Spleen (tissue), 11 donors: ENCODE results near the gene UQCR11. TPM values are rescaled to one million over a fixed set of nuclear protein-coding genes. Genes with fewer than 3 reads are reported as not detected.
A peak's percentile ranks its signal among the peaks of the same experiment; 100 is the strongest.

Experiments
- DNase-seq: peaks from one replicate; pipeline ENCODE4 v3.0.0-alpha.2; 2020
- H3K27ac ChIP-seq, 8 donors: fragments of 200-600 bp; sonication (generic) in 7 of 8; 1 replicate in 4 of 8; 2 replicates in 4 of 8; pipeline versions ENCODE4 v1.5.0 to v1.8.0; 2016 to 2021; ENCODE audit warnings: inconsistent platforms in 4 of 8, mild to moderate bottlenecking in 4 of 8, moderate library complexity in 1 of 8
- H3K27me3 ChIP-seq, 7 donors: fragments of 200-600 bp; sonication (generic) in 6 of 7; replicated peaks in 1 of 7; 1 replicate in 4 of 7; 2 replicates in 3 of 7; pipeline versions ENCODE4 v1.5.0 to v1.8.0; 2016 to 2021; ENCODE audit warnings: inconsistent platforms in 3 of 7, mild to moderate bottlenecking in 1 of 7
- H3K36me3 ChIP-seq, 6 donors: fragments of 200-600 bp; sonication (generic) in 5 of 6; 1 replicate in 4 of 6; 2 replicates in 2 of 6; pipeline versions ENCODE4 v1.5.0 to v1.8.0; 2016 to 2021; ENCODE audit warnings: inconsistent platforms in 2 of 6
- H3K4me1 ChIP-seq, 6 donors: fragments of 200-600 bp; sonication (generic) in 5 of 6; 1 replicate in 3 of 6; 2 replicates in 3 of 6; pipeline versions ENCODE4 v1.5.0 to v1.8.0; 2016 to 2021; ENCODE audit warnings: inconsistent platforms in 3 of 6
- H3K4me3 ChIP-seq, 8 donors: fragments of 200-600 bp; sonication (generic) in 7 of 8; 1 replicate in 4 of 8; 2 replicates in 4 of 8; pipeline versions ENCODE4 v1.5.0 to v1.8.0; 2016 to 2021; ENCODE audit warnings: inconsistent platforms in 4 of 8, mild to moderate bottlenecking in 4 of 8, moderate library complexity in 2 of 8
- H3K9me3 ChIP-seq, 8 donors: fragments of 200-600 bp; sonication (generic) in 7 of 8; 1 replicate in 4 of 8; 2 replicates in 4 of 8; pipeline versions ENCODE4 v1.5.0 to v1.8.0; 2016 to 2021; ENCODE audit warnings: inconsistent platforms in 4 of 8
- CTCF ChIP-seq, 11 experiments: fragments of 200-600 bp in 7 of 11; fragments of 450-650 bp in 4 of 11; sonication (generic) in 4 of 11; IDR thresholded peaks in 8 of 11; conservative IDR thresholded peaks in 3 of 11; 1 replicate in 7 of 11; 2 replicates in 4 of 11; pipeline versions ENCODE4 v1.4.0 to v1.8.0; 2016 to 2021; ENCODE audit warnings: antibody characterized with exemption in 11 of 11, inconsistent platforms in 4 of 11, mild to moderate bottlenecking in 1 of 11
- POLR2A ChIP-seq, 3 donors: fragments of 450-650 bp; IDR thresholded peaks; one replicate each; pipeline ENCODE4 v1.5.1; 2017; ENCODE audit warnings: antibody characterized with exemption in 3 of 3, mild to moderate bottlenecking in 1 of 3
- POLR2AphosphoS5 ChIP-seq, 3 donors: sonication (generic); formaldehyde crosslinking; IDR thresholded peaks; one replicate each; pipeline ENCODE4 v1.5.1; 2017; ENCODE audit warnings: antibody characterized with exemption in 3 of 3
- WGBS, 5 donors: extraction: QIAGEN DNeasy Blood & Tissue Kit in 3 of 5; methylation state at CpG; one replicate each; pipeline versions ENCODE4 v1.1.5 to v1.1.7; 2013 to 2018; 5-methylcytosine and 5-hydroxymethylcytosine counted together
- intact Hi-C: fragments of 100-400 bp; cut with DNase I; formaldehyde crosslinking; loops from one replicate; pipeline ENCODE4 v1.15.0; 2023; ENCODE audit warnings: low total_unique reads
- polyA plus RNA-seq, 3 donors: library from polyadenylated mRNA; stranded (reverse); fragments of 200-250 nt; gene quantifications; one replicate each; pipeline ENCODE4 v1.2.1, GENCODE V29; 2013
- total RNA-seq, 7 donors: library from RNA; depleted of rRNA in 3 of 7; stranded (reverse); fragments of >200 nt in 3 of 7; fragmentation: NEBNext Ultra II Directional in 4 of 7; extraction: Animal tissue kit (Norgen Biotek cat#: 25700) in 4 of 7; gene quantifications; one replicate each; pipeline versions ENCODE4 v1.1.0 to v1.2.1, GENCODE V29; 2016 to 2021
- donor health status: healthy with polysubstance abuse.
- donor health status: DM: no; HTN: no; CAD: no; lungs with moderate emphysema.
- donor health status: DM: no; HTN: no; CAD: no.
- donor health status: Bipolar disorder and iron deficiency.
- donor health status: healthy.
- donor health status: DM: no; HTN: no; CAD: no.
- donor health status: DM: yes; HTN: yes; CAD: no.

Gene UQCR11
- total and polyA plus RNA-seq, 10 donors = 40.9 to 165 (median 137) TPM

- intact Hi-C loops = no loop called here
- Histone ChIP-seq H3K27me3 (no peaks in the 10 kb centered on the region), H3K9me3 (no peaks in the 10 kb centered on the region), H3K4me1 (peaks cover 12 to 55% (median 36%) of the 10 kb centered on the region in 6 donors), H3K27ac (peak overlapping the region; percentile 91 to 100 (median 97)), H3K36me3 (peaks cover 0 to 27% (median 16%) of the 10 kb centered on the region in 6 donors), H3K4me3 (peak overlapping the region; percentile 61 to 93 (median 70))
- DNase-seq = peak; percentile 96
- WGBS, 5 donors = 0 to 1% (median 0%) methylated on average over 10 to 94 of the region's 94 CpGs
- TF ChIP-seq POLR2A (IDR thresholded peaks at IDR 0.05) = peak in 2 of 3 donors; percentile 51
- TF ChIP-seq POLR2AphosphoS5 (IDR thresholded peaks at IDR 0.05) = peak; percentile 85 to 89 (median 88)
- TF ChIP-seq CTCF (IDR thresholded peaks at IDR 0.05 in 8 of 11, conservative IDR thresholded peaks at IDR 0.05 in 3 of 11) = no peak
Measured at GRCh38 chr19:1592024-1592754, 13.1 kb downstream of the UQCR11 start.

GRCh38 chr19:1591421-1592023 is 13.7 kb downstream of the UQCR11 start:
- Histone ChIP-seq H3K27ac (peak overlapping the region; percentile 91 to 100 (median 97)), H3K27me3 (no peaks in the 10 kb centered on the region), H3K4me1 (peaks cover 12 to 55% (median 36%) of the 10 kb centered on the region in 6 donors), H3K9me3 (no peaks in the 10 kb centered on the region), H3K4me3 (peak overlapping the region; percentile 61 to 93 (median 70)), H3K36me3 (peaks cover 0 to 20% (median 10%) of the 10 kb centered on the region in 6 donors)
- 1 to 2% (median 1%) methylated on average over 27 to 31 of the region's 31 CpGs for WGBS, 5 donors
- TF ChIP-seq POLR2A (IDR thresholded peaks at IDR 0.05) (no peak), CTCF (IDR thresholded peaks at IDR 0.05 in 8 of 11, conservative IDR thresholded peaks at IDR 0.05 in 3 of 11) (no peak), POLR2AphosphoS5 (IDR thresholded peaks at IDR 0.05) (peak in 1 of 3 donors; percentile 51)
- intact Hi-C loops = no loop called here
- no peak for DNase-seq

- TF ChIP-seq CTCF (IDR thresholded peaks at IDR 0.05 in 8 of 11, conservative IDR thresholded peaks at IDR 0.05 in 3 of 11) (peak in 3 of 11 experiments; percentile 10 to 33 (median 26)), POLR2AphosphoS5 (IDR thresholded peaks at IDR 0.05) (no peak), POLR2A (IDR thresholded peaks at IDR 0.05) (no peak)
- WGBS, 5 donors = 17 to 20% (median 17%) methylated on average over 10 of the region's 10 CpGs
- Histone ChIP-seq H3K4me1 (peaks cover 12 to 62% (median 36%) of the 10 kb centered on the region in 6 donors), H3K9me3 (no peaks in the 10 kb centered on the region), H3K4me3 (peak overlapping the region in 6 of 8 donors; percentile 61 to 93 (median 76)), H3K36me3 (peaks cover 0 to 18% (median 3%) of the 10 kb centered on the region in 6 donors), H3K27me3 (no peaks in the 10 kb centered on the region), H3K27ac (peak overlapping the region in 5 of 8 donors; percentile 20 to 100 (median 97))
- intact Hi-C loops = no loop called here
- no peak for DNase-seq
Measured at GRCh38 chr19:1590641-1591397, 14.4 kb downstream of the UQCR11 start.
